Measurements from ENCODE around the gene CHST7.
"Not testable (repeated sequence)": the region's sequence is repeated elsewhere in the genome, so short reads cannot be mapped to it uniquely, and the experiment has no call there.

Gene CHST7, protein sequence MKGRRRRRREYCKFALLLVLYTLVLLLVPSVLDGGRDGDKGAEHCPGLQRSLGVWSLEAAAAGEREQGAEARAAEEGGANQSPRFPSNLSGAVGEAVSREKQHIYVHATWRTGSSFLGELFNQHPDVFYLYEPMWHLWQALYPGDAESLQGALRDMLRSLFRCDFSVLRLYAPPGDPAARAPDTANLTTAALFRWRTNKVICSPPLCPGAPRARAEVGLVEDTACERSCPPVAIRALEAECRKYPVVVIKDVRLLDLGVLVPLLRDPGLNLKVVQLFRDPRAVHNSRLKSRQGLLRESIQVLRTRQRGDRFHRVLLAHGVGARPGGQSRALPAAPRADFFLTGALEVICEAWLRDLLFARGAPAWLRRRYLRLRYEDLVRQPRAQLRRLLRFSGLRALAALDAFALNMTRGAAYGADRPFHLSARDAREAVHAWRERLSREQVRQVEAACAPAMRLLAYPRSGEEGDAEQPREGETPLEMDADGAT

DNA sequence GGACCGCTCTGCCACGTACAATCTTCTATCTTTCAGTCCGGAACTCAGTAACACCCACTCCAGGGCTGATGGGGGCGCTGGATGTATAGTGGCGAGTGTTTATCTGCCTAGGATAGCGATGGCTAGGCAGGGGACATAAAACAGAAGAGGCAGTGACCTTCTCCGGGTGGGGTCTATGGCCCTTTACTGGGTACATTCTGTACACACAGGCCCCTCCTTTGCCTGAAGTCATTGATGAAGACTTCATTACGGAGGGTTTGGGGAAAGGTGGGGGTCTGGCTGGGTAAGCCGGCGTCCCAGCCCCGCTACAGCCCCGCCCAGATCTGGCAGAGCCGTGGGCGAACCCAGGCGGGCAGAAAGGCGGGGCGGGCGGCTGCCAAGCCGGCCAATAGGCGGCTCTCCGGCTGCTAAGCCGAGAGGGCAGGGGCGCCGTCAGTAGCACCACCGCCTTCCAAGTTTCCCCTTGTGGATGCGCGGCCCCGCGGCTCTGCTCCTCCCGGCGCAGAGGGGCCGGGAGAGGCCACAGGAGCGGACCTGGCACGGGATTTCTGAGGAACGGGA lies at the start of gene CHST7:
CHST7 (plus strand) TSS at position 435 of the 561 bp plus-strand sequence. CDS start 167 bp downstream, outside the sequence.
- DNase-seq (ENCODE audit: low spot score) = peak; percentile 62

DNA sequence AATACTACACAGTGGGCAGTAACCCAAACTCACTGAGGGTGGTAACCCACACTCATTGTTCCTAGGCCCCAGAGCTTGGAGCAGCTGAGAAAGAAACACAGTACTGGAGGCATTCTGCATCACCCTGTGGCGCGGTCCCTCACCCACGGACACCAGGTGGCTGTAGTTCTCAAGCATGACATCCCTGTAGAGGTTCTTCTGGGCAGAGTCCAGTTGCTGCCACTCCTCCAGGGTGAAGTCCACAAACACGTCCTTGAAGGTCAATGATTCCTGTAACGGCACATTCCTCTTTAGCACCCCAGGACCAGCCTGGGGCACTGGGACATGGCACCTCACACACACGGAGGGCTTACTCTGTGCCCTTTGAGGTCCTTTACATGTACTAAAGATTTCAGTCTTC lies 44.9 kb upstream of the CHST7 start:
- not testable (repeated sequence) for DNase-seq (ENCODE audit: low spot score)

DNA sequence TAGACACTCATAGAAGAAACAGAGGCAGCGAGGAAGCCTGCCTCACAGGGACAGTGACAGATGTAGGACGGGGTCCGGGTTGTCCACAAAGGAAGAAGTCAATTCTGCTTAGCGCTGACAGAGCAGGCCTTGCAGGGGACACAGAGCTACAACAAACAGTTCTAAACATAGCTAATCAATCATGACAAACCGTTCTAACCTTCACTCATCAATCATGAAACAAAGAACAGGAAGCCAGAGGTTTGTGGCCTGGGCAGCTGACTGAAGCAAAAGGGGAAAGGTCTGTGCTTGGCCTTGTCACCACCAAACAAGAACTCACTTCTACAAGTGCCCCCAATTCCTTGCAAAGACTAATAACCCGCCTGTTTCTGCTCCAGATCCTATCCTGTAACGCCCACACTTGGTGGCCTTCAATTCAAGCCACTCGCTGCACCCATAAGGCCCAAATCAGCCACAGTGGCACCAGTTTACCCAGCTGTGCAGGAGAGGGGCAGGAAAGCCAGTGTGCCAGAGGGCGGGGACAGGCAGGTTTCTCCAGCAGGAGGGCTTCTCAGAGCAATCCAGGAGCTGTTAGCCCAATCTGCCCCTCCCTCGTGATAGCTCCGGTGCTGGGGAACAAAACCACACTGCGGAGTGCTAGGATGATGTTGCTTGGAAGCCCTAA lies 43.7 kb upstream of the CHST7 start:
- not testable (repeated sequence) for DNase-seq (ENCODE audit: low spot score)

DNA sequence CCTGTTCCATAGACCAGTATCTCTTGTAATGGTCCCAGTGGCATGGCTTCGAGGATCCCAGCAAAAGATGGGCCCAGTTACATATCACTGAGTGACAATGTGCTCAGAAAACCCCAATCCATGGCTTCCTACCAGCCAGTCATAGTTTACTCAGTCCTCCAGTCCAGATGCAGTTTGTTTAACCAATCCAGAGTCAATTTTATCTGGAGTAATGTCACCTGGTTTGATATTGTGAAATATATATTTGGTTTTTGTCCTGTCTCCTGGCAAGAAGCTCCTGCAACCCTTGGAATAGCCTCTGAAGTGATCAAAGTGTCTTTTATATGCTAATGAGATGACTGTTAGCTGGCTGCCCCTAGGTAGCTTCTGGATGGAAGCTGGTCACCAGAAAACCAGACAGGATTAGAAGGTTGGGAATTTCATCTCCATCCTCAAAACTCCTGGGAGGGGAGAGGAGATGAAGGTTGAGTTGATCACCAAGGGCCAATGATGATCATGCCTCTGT lies 43.1 kb upstream of the CHST7 start:
- DNase-seq (ENCODE audit: low spot score) = not testable (repeated sequence)

DNA sequence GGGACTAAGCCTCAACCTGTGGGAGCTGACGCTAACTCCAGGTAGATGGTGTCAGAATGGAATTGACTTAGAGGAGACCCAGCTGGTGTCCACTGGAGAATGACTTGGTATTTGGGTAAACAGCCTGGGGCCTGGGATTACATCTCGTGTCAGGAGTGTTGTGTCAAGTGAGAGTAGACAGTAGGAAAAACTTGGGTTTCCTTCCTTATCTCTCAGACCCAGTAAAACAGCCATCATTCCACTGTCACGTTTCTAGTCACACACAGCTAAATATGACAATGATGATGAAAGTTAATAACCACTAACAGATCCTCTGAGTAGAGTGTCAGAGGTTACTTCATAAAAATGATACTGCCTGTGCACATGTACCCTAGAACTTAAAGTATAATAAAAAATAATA lies 42.1 kb upstream of the CHST7 start:
- no peak for DNase-seq (ENCODE audit: low spot score)

DNA sequence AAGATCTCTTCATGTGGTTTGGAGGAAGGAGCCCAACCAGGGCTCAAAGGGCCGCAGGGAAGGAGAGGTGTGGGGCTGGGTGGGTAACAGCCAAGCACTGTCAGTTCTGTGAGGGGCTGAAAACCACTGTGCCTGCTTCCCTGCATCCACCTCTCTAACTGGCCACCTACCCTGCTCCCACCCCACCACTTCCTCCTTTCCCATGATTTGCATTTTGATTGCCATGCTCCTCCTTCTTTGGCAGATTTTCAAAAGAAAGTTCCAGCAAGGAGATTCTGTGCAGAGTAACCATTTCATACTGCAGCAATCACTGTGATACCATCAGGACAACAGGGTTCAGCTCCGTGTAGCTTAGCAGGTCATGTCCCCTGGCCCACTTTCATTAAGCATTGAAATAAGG lies 30.1 kb upstream of the CHST7 start:
- no peak for DNase-seq (ENCODE audit: low spot score)

DNA sequence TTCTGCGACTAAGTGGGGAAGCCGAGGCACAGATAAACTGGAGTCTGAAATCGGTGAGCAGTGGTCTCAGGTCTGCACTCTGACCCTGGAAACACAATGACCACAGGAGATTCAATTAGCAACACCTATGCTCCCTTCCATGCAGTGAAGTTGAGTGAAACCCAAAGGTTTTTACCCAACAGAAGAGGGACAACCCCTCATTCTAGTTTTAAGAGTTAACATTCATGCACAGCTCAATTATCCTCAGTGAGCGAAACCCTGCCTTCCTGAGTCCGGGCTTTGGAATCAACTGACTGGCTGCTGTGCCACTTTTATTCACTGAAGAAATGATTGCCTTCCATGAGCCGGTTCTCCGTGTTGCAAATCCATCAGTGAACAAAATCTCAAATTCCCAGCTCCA lies 29.0 kb upstream of the CHST7 start:
- not testable (repeated sequence) for DNase-seq (ENCODE audit: low spot score)

DNA sequence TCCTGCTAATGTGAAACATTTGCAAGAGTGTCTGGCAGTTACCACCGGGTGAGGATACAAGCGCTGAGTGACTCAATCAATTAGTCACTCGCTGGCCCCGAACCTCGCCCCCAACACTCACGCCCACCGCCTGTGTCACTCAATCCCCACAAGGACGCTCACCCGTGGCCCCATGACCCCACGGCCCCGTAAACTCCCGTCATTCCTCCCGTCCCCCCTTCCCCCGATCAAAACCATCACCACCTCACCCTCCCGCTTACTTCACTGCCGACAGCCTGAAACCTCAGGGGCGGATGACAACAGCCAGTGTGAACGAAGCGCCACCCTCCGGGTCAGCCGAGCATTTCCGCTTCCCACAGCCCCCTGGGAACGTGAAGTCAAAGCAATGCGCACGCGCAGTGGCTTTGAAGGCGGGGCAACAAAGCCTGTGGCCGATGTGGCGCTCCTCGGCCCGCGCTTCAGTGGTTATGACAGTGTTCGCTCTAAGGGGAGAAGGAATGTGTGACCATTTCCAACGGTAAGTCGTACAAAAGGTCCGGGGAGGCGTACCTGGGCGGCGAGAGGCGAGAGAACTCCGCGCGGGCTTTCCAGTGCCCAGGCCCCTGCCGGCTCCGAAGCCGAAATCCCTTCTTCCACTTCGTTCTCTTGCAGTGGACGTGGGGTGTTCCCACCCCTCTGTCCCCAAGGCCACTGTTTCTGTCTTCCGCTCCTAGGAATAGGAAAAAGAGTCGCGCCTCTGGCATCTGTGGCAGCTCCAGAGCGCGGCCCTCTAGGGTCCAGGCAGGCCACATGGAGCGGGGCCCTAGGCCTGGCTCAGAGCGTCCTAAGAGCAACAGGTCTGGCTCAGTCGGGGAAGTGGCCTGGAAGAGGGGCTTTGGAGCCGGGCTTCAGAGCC lies 28.2 kb upstream of the CHST7 start, which contains the start of gene ZNF674:
ZNF674 (minus strand) TSS at position 311 of the 895 bp plus-strand sequence. CDS start 3,334 bp downstream, outside the sequence.
- peak; percentile 61 for DNase-seq (ENCODE audit: low spot score)

DNA sequence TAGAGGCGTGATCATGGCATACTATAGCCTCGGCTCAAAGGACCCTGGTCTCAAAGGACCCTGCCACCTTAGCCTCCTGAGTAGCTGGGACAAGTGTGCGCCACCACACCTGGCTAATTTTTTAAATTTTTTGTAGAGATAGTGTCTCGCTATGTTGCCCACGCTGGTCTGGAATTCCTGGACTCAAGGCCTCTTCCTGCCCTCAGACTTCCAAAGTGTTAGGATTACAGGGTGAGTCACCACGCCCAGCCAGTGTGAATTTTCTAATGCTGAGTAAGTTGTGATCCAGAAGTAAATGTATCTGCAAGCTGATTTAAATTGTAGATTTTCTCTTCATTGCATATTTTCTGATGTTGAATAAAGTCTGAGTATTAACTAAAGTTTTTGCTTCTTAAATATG lies 25.7 kb upstream of the CHST7 start:
- DNase-seq (ENCODE audit: low spot score) = no peak

DNA sequence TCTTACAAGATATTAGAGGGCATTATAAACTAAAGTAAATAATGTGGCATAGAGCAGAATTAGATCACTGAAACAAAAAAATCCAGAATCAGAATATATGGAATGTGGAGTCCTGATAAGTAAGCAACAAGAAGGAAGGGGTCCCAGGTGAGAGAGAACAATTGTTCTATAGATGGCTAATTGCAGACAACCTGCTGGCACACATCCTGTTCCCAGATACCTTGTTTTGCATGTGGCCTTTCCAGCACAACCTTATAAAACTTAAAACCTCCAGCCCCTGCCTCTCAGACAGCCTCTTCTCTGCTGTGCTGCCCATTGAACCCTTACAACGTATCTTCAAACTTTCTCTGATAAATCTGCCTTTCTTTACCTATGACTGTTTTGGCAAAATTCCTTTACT lies 23.7 kb upstream of the CHST7 start:
- no peak for DNase-seq (ENCODE audit: low spot score)

DNA sequence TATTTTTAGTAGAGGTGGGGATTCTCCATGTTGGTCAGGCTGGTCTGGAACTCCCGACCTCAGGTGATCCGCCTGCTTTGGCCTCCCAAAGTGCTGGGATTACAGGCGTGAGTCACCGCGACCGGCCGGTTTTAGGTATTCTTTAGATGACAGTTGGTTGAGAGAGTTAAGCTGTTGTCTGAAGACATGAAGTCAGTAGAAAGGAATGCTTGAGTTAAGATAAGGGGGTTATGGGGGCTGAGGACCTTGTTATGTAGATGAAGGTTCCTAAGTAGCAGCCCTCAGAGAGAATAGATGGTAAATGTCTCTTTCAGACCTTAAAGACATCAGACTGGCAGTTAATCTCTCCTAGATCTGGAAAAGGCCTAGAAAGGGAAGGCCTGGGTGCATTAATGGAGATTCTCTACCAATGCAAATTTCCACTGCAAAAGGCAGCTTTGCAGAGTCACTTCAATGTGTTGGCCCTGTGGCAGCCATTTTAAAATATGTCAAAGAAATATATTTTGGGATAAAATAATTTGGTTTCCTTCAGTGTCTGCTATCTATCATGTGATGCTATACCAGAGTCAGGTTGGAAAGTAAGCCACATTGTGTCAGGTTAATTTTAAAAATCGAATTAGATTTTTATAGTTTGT lies 22.0 kb upstream of the CHST7 start:
- no peak for DNase-seq (ENCODE audit: low spot score)

DNA sequence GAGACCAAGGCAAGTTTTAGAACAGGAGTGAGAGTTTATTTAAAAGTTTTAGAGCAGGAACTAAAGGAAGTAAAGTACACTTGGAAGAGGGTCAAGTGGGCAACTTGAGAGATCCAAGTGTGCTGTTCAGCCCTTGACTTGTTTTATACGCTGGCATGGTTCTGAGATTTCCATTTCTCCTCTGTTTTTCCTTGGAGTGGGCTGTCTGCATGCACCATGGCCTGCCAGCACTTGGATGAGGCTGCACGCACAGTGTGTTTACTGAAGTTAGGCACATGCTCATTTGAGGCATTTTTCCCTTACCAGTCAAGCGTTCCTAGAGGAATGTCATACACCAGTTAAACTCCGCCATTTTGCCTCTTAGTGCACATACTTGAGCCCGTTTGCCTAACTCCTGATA lies 19.6 kb upstream of the CHST7 start:
- DNase-seq (ENCODE audit: low spot score) = no peak

DNA sequence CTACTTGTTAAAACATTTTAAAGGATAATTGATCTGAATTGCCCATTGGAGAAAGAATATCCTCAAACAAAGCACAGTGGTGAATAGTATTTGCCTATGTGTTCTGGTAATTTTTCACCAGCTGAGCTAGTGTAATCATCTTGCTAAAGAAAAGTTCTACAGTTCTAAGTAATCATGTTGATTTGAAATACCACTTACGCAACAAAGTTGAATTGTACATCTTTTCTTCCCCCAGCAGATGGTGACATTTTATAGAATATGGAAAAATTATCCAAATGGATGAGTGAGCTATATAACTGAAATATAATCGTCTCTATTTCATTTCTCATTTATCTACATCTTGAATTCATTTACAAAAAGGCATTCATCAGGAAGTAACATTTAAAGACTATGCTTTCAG lies 18.6 kb upstream of the CHST7 start:
- DNase-seq (ENCODE audit: low spot score) = no peak

DNA sequence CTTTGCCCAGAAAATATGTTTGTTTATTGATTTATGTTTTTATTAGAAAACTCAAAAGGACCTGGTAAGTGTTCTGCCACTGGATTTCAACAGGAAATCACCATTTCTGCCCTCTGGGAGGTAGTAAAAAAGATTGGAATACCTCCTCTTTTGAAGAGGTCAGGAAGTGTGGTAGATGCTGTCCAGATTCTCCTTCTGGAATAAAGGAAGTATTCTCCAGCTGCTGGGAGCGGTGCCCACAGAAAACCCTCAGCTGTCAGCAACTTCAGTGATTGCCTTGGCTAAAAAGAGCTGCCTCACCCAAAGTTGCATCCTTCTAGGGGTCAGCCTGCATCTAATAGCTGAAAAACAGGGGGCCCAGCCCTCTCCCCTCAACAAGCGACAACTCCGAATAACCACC lies 14.5 kb upstream of the CHST7 start:
- no peak for DNase-seq (ENCODE audit: low spot score)

DNA sequence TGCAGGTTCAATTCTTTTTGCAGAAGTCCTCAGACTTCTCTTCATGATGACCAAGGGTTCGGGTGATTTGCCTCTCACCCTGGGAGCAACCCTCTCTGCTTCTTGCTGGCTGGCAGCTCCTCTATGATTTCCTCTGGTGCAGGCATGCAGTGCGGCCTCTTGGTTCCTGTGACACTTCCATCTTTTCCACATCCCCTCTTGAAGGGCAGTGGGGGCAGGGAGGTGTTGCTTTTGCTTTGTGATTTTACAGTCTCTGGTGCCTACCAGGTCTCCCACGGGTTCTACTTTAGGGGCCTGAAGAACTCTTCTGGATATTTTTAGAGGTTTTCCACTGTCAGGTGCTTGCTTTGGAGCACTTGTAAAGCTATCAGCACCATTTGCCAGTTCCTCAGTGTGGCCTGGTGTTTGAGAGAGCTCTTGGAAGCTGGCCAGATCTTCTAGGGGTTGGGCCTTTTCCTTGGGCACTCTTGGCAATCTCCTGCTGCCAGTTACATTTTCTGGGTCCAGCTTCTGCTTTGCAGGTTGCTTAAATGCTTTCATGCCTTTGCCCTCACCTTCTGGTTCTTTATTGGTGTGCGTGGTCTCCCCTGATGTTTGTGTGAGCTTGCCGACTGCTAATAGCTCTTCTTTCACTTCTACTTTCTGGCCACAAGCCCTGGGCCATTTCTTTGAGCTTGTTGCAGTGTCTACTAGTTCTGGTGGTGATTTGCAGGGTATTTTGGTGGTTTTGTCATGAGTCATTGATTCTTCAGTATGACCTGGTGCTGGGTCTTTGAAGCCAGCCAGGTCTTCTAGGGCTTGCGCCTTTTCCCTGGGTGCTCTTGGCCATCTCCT lies 11.5 kb upstream of the CHST7 start:
- no peak for DNase-seq (ENCODE audit: low spot score)

DNA sequence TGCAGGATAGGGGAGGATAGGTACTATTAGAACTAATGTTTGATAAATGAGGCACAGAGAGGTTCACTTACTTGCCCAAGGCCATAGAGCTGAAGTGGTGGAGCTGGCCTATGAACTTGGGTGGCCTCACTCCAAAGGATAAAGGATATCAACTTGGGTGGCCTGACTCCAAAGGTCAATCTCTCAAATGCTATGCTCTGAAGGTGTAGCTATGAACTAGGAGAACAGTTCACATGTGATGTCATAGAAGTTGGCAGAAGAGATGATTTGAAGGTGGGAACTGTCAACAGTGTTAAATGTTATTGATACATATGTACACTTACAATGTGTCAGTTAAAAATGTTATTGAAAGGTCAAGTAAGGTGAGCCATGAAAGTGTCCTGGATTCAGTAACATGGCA lies 6.2 kb upstream of the CHST7 start:
- DNase-seq (ENCODE audit: low spot score) = no peak

DNA sequence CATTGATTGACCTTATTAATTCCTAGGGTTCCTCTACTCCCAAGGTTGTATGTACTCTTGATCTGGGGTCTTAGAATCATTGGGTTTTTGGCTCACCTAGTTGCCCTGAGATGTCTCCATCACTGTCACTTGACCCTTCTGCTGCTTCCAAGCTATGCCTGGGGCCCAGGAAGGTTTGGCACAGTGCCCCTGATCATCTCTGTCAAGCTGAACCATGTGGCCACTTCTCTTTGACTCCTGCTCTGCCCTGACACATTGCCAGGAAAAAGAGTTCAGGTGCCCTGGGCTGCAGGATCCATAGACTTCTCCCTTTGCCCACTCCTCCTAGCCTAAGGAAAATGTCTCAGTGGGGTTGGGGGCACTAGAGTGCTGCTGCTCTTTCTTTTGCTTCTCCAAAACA lies 3.9 kb upstream of the CHST7 start:
- no peak for DNase-seq (ENCODE audit: low spot score)

DNA sequence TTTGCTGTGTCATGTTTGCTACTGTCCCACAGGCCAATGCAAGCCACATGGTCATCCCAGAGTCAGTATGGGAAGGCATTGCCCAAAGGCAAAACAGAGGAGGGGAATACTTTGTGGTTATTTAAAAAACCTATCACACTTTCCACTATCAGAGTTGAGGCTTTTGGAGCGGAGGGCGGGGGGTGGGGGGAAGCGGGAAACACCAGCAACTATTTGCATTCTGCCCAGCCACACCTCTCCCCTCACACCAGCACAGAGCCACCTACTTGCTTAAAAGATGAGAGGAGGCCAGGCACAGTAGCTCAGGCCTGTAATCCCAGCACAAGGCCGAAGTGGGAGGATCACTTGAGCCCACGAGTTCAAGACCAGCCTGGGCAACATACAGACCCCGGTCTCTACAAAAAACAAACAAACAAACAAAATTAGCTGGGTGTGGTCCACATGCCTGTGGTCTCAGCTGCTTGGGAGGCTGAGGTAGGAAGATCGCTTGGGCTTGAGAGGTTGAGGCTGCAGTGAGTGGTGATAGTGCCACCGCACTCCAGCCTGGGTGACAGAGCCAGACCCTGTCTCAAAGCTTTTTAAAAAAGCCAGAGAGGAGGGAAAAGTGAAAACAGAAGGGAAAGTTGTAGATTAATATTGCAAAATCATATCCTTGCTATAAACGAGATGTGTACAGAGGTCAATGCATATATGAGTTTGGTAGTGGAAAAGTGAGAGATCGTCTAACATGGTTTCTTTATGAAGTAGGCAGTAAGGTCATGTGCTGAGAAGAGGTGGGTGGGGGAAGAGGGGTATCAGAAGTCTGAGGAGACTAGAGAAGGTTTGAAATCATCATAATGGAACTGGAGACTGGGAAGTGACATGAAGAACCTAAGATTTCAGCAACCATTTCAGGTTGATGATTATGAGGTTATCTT lies 1.9 kb upstream of the CHST7 start:
- DNase-seq (ENCODE audit: low spot score) = no peak

DNA sequence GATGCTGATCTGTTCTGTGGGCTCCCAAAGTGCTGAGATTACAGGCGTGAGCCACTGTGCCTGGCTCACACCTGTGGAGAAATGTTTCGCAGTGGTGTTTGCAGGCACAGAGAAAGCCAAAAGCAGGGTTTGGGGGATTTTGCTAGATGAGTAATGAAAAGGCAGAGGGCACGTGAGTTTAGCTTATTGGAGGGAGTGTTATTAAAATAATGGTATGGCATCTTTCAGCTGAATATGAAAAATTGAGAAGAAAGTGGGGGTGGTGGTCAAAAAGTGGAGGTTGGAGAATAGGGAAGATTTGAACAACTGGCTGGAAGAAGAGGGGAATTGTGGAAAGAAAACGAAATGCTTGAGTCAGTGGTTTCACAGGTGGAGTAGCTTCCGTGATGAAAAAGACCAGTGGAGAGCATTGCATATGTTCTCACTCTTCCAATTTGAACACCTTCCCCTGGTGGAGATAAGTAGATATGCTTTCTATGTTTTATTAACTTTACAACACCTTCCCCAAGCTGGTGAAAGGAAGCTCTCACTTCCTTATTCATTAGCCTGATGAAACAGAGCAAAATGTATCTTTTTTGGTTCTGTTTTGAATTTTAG lies 1.1 kb upstream of the CHST7 start:
- DNase-seq (ENCODE audit: low spot score) = no peak
